Measurements from ENCODE around the gene IL4R.
"Not testable (repeated sequence)": the region's sequence is repeated elsewhere in the genome, so short reads cannot be mapped to it uniquely, and the experiment has no call there.

DNA sequence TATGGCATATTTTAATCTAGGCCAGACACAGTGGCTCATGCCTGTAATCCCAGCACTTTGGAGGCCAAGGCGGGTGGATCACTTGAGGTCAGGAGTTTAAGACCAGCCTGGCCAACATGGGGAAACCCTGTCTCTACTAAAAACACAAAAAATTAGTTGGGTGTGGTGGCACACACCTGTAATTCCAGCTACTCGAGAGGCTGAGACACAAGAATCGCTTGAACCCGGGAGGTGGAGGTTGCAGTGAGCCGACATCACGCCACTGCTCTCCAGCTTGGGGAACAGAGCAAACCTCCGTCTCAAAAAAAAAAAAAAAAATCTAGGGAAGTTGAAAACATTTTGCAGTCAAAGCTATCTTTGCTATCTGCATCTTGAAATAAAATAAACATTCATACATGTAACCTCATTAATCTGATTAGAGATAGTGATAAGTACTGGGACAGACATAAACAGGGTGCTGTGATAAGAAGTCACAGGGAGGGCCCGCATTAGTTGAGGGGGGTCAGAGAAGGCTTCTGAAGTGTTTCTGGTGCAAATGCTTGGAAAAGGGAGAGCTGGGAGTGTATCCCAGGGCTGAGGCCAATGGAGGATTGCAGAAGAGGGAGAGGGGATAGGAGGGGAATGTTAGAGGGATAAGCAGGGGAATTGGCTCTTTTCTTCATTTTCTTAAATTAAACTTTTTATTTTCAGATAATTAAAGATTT is 15.8 kb downstream of the IL4R start:
- TF ChIP-seq, protein P1, sequence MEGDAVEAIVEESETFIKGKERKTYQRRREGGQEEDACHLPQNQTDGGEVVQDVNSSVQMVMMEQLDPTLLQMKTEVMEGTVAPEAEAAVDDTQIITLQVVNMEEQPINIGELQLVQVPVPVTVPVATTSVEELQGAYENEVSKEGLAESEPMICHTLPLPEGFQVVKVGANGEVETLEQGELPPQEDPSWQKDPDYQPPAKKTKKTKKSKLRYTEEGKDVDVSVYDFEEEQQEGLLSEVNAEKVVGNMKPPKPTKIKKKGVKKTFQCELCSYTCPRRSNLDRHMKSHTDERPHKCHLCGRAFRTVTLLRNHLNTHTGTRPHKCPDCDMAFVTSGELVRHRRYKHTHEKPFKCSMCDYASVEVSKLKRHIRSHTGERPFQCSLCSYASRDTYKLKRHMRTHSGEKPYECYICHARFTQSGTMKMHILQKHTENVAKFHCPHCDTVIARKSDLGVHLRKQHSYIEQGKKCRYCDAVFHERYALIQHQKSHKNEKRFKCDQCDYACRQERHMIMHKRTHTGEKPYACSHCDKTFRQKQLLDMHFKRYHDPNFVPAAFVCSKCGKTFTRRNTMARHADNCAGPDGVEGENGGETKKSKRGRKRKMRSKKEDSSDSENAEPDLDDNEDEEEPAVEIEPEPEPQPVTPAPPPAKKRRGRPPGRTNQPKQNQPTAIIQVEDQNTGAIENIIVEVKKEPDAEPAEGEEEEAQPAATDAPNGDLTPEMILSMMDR (IDR thresholded peaks at IDR 0.05 in 8 of 11, conservative IDR thresholded peaks at IDR 0.05 in 3 of 11), result not testable (repeated sequence)
- not testable (repeated sequence) for TF ChIP-seq POLR2A, POLR2AphosphoS5 (IDR thresholded peaks at IDR 0.05)

All from spleen (tissue), 7 donors.